ENCODE data around the gene BSPH1. TPM values are rescaled to one million over a fixed set of nuclear protein-coding genes. Genes with fewer than 3 reads are reported as not detected.

The BSPH1 gene
- not detected in 2 replicates for polyA plus RNA-seq
- not detected in 2 replicates for polyA minus RNA-seq

- H3K27me3 ChIP-seq (ENCODE audit: insufficient read depth, low read depth, low read length), result no peaks in the 10 kb centered on the region
- no peaks in the 10 kb centered on the region for H3F3A ChIP-seq (ENCODE audit: insufficient read depth, low read length, poor library complexity, severe bottlenecking)
- no peaks in the 10 kb centered on the region for H3K9me2 ChIP-seq (ENCODE audit: insufficient read depth, low read length)
- H3K9me3 ChIP-seq (ENCODE audit: low read length), result no peaks in the 10 kb centered on the region
- no peak within 1 kb of the TSS for H3K4me3 ChIP-seq (ENCODE audit: low read length)
- H3K27ac ChIP-seq (ENCODE audit: low read length), result no peak within 1 kb of the TSS
- no peaks in the 10 kb centered on the region for H3K79me2 ChIP-seq (replicated peaks; ENCODE audit: insufficient read depth, low read length)
- no peaks in the 10 kb centered on the region for H4K20me1 ChIP-seq (ENCODE audit: insufficient read depth)
- no peak within 1 kb of the TSS for H3K4me2 ChIP-seq (ENCODE audit: low read length)
- TF ChIP-seq REST (IDR thresholded peaks at IDR 0.05; ENCODE audit: borderline replicate concordance) (no peak), MXI1 (conservative IDR thresholded peaks at IDR 0.05; ENCODE audit: poor library complexity, severe bottlenecking) (no peak), EP300 (conservative IDR thresholded peaks at IDR 0.05; ENCODE audit: poor library complexity, severe bottlenecking) (no peak), SMC3 (conservative IDR thresholded peaks at IDR 0.05; ENCODE audit: poor library complexity) (no peak), TAF1 (IDR thresholded peaks at IDR 0.05; ENCODE audit: low read depth) (no peak), EZH2 (IDR thresholded peaks at IDR 0.05; ENCODE audit: borderline replicate concordance, insufficient read depth, low read length, poor library complexity, severe bottlenecking) (no peak)
- H2AFZ ChIP-seq (ENCODE audit: low read depth, low read length), result no peak within 1 kb of the TSS
- no peaks in the 10 kb centered on the region for H3K36me3 ChIP-seq (ENCODE audit: insufficient read depth, low read length)
- no peak within 1 kb of the TSS for H3K9ac ChIP-seq (ENCODE audit: low read length)
Measured at GRCh38 chr19:47992070-47992469, at the start of gene BSPH1. TSS of gene BSPH1 (minus strand) at chr19:47992170. CDS start at chr19:47992081, 89 bp downstream.

- H3K27me3 ChIP-seq (ENCODE audit: insufficient read depth, low read depth, low read length), result no peaks in the 10 kb centered on the region
- no peaks in the 10 kb centered on the region for H3K79me2 ChIP-seq (replicated peaks; ENCODE audit: insufficient read depth, low read length)
- no peaks in the 10 kb centered on the region for H3K9me2 ChIP-seq (ENCODE audit: insufficient read depth, low read length)
- H3K27ac ChIP-seq (ENCODE audit: low read length), result no peak overlapping the region
- no peaks in the 10 kb centered on the region for H3K36me3 ChIP-seq (ENCODE audit: insufficient read depth, low read length)
- no peak overlapping the region for H3K4me3 ChIP-seq (ENCODE audit: low read length)
- no peak overlapping the region for H3K9ac ChIP-seq (ENCODE audit: low read length)
- H2AFZ ChIP-seq (ENCODE audit: low read depth, low read length), result no peak overlapping the region
- no peak overlapping the region for H3K4me2 ChIP-seq (ENCODE audit: low read length)
- H3K9me3 ChIP-seq (ENCODE audit: low read length), result no peaks in the 10 kb centered on the region
- H4K20me1 ChIP-seq (ENCODE audit: insufficient read depth), result no peaks in the 10 kb centered on the region
- TF ChIP-seq MXI1 (conservative IDR thresholded peaks at IDR 0.05; ENCODE audit: poor library complexity, severe bottlenecking) (no peak), EP300 (conservative IDR thresholded peaks at IDR 0.05; ENCODE audit: poor library complexity, severe bottlenecking) (no peak), POLR2AphosphoS5 (IDR thresholded peaks at IDR 0.05) (no peak), CTCF (IDR thresholded peaks at IDR 0.05; ENCODE audit: poor library complexity, severe bottlenecking) (no peak), EZH2 (IDR thresholded peaks at IDR 0.05; ENCODE audit: borderline replicate concordance, insufficient read depth, low read length, poor library complexity, severe bottlenecking) (no peak), TAF1 (IDR thresholded peaks at IDR 0.05; ENCODE audit: low read depth) (no peak), RAD21 (conservative IDR thresholded peaks at IDR 0.05) (no peak), SMC3 (conservative IDR thresholded peaks at IDR 0.05; ENCODE audit: poor library complexity) (no peak), REST (IDR thresholded peaks at IDR 0.05; ENCODE audit: borderline replicate concordance) (no peak)
- no peaks in the 10 kb centered on the region for H3F3A ChIP-seq (ENCODE audit: insufficient read depth, low read length, poor library complexity, severe bottlenecking)
Measured at GRCh38 chr19:48036765-48037164, 44.8 kb upstream of the BSPH1 start.

All from neural cell (in vitro differentiated cells).